Tibial nerve (tissue), 4 donors: Measurements from ENCODE around the gene EAF1. TPM values are rescaled to one million over a fixed set of nuclear protein-coding genes. Genes with fewer than 3 reads are reported as not detected.
"Not testable (repeated sequence)": the region's sequence is repeated elsewhere in the genome, so short reads cannot be mapped to it uniquely, and the experiment has no call there.

Source experiments
- DNase-seq, 2 donors: peaks; one replicate each; pipeline ENCODE4 v3.0.0-alpha.2; 2019; ENCODE audit warnings: low spot score in 2 of 2
- H3K27ac ChIP-seq, 4 donors: fragments of 200-600 bp; sonication (generic) in 3 of 4; one replicate each; pipeline ENCODE4 v1.5.1; 2017 to 2019; ENCODE audit warnings: mild to moderate bottlenecking in 1 of 4
- H3K27me3 ChIP-seq, 2 donors: fragments of 200-600 bp; sonication (generic) in 1 of 2; one replicate each; pipeline versions ENCODE4 v1.5.1 to v1.6.0; 2017 to 2019
- H3K36me3 ChIP-seq, 3 donors: fragments of 200-600 bp; sonication (generic); one replicate each; pipeline ENCODE4 v1.5.1; 2018 to 2019
- H3K4me1 ChIP-seq, 4 donors: fragments of 200-600 bp; sonication (generic) in 3 of 4; one replicate each; pipeline ENCODE4 v1.5.1; 2017 to 2019
- H3K4me3 ChIP-seq, 4 donors: fragments of 200-600 bp; sonication (generic) in 3 of 4; one replicate each; pipeline ENCODE4 v1.5.1; 2017 to 2019; ENCODE audit warnings: mild to moderate bottlenecking in 1 of 4, moderate library complexity in 1 of 4
- H3K9me3 ChIP-seq, 4 donors: fragments of 200-600 bp; sonication (generic) in 3 of 4; one replicate each; pipeline ENCODE4 v1.5.1; 2017 to 2019
- EP300 ChIP-seq, 2 donors: sonication (generic); formaldehyde crosslinking; IDR thresholded peaks; one replicate each; pipeline ENCODE4 v1.6.1; 2017; ENCODE audit warnings: antibody characterized with exemption in 2 of 2, mild to moderate bottlenecking in 1 of 2
- POLR2A ChIP-seq, 2 donors: fragments of 450-650 bp; IDR thresholded peaks; one replicate each; pipeline ENCODE4 v1.6.1; 2017; ENCODE audit warnings: antibody characterized with exemption in 2 of 2, mild to moderate bottlenecking in 2 of 2, moderate library complexity in 2 of 2
- WGBS, 2 donors: methylation state at CpG; one replicate each; pipeline ENCODE4 v1.1.5; 2018; 5-methylcytosine and 5-hydroxymethylcytosine counted together
- total RNA-seq, 4 donors: library from RNA; depleted of rRNA; stranded (reverse); fragments of >200 nt; gene quantifications; one replicate each; pipeline ENCODE4 v1.1.0, GENCODE V29; 2016
- TF ChIP-seq, protein P1 (sequence below), 5 experiments: fragments of 200-600 bp in 3 of 5; fragments of 450-650 bp in 2 of 5; sonication (generic) in 3 of 5; IDR thresholded peaks; one replicate each; pipeline ENCODE4 v1.5.1; 2016 to 2019; ENCODE audit warnings: antibody characterized with exemption in 5 of 5, mild to moderate bottlenecking in 3 of 5, moderate library complexity in 2 of 5

EAF1 gene
- total RNA-seq, 4 donors from 2014 or later = 16.5 to 26.4 (median 19.3) TPM

DNA sequence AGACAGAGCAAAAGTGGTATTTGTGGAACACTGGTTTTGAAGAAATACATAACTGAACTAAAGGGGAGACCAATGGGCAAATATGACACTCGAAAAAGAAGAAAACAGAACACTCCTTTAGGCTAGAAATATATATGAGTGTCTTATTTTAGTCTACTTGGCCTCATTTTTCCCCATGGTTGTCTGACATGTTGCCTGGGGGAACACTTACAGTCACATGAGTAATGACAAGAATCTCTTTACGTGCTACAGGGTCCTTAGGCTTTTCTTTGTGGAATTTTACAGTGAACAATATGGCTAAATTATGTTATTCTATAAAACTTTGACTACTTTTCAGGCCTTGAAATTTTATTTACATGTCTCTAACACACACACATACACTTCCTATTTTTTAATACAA is 17.6 kb upstream of the EAF1 start:
- no peak for DNase-seq
- Histone ChIP-seq H3K4me3 (no peak overlapping the region), H3K27ac (peak overlapping the region in 1 of 4 donors; percentile 56), H3K9me3 (no peaks in the 10 kb centered on the region), H3K27me3 (no peaks in the 10 kb centered on the region), H3K36me3 (peaks cover 0 to 67% (median 16%) of the 10 kb centered on the region in 3 donors), H3K4me1 (peaks cover 0 to 12% (median 2%) of the 10 kb centered on the region in 4 donors)
- no peak for TF ChIP-seq POLR2A (IDR thresholded peaks at IDR 0.05)
- WGBS, 2 donors = 88 to 93% methylated on average over 2 of the region's 2 CpGs

DNA sequence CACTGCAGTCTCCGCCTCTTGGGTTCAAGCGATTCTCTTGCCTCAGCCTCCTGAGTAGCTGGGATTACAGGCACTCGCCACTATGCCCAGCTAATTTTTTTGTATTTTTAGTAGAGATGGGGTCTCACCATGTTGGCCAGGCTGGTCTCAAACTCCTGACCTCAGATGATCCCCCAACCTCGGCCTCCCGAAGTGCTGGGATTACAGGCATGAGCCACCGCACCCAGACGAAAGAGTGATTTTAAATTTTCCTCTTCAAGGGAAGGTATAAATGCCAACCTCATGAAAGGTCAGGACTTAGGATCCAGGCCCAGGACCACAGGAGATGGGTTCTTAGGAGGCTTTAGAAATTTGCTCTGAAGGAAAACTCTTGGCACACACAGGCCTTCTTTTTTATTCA is 16.4 kb upstream of the EAF1 start:
- not testable (repeated sequence) for H3K27me3 ChIP-seq, H3K27ac ChIP-seq, H3K9me3 ChIP-seq, H3K4me3 ChIP-seq, DNase-seq, H3K4me1 ChIP-seq
- 96 to 97% methylated on average over 7 of the region's 7 CpGs for WGBS, 2 donors
- H3K36me3 ChIP-seq = peaks cover 0 to 79% (median 17%) of the 10 kb centered on the region in 3 donors

DNA sequence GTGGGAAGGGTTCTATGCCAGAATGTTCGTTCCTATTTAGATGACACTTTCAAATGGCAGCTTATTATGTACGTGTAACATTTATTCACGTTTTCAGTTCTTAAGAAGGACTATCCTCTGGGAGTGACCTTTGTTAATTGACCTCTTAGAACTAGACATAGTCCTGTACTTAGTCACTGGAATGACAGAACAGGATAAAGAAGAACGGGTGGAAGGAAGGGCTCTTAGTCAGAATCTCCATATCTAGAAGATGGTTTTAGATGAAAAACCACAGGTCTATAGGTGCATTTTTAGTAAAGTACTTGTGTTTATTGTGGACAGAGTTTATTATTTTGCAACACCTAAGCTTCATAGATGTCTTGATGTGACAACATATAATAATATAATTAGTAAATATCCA is 6.5 kb upstream of the EAF1 start:
- Histone ChIP-seq H3K9me3 (no peaks in the 10 kb centered on the region), H3K4me1 (peaks cover 0 to 20% (median under 1%) of the 10 kb centered on the region in 4 donors), H3K27me3 (no peaks in the 10 kb centered on the region), H3K27ac (no peak overlapping the region), H3K36me3 (peaks cover 0 to 84% (median 0%) of the 10 kb centered on the region in 3 donors), H3K4me3 (no peak overlapping the region)
- no peak for DNase-seq
- no peak for TF ChIP-seq POLR2A (IDR thresholded peaks at IDR 0.05)
- TF ChIP-seq EP300 (IDR thresholded peaks at IDR 0.05) = no peak
- TF ChIP-seq, protein P1, sequence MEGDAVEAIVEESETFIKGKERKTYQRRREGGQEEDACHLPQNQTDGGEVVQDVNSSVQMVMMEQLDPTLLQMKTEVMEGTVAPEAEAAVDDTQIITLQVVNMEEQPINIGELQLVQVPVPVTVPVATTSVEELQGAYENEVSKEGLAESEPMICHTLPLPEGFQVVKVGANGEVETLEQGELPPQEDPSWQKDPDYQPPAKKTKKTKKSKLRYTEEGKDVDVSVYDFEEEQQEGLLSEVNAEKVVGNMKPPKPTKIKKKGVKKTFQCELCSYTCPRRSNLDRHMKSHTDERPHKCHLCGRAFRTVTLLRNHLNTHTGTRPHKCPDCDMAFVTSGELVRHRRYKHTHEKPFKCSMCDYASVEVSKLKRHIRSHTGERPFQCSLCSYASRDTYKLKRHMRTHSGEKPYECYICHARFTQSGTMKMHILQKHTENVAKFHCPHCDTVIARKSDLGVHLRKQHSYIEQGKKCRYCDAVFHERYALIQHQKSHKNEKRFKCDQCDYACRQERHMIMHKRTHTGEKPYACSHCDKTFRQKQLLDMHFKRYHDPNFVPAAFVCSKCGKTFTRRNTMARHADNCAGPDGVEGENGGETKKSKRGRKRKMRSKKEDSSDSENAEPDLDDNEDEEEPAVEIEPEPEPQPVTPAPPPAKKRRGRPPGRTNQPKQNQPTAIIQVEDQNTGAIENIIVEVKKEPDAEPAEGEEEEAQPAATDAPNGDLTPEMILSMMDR (IDR thresholded peaks at IDR 0.05) = no peak
- 81 to 84% methylated on average over 4 of the region's 4 CpGs for WGBS, 2 donors

DNA sequence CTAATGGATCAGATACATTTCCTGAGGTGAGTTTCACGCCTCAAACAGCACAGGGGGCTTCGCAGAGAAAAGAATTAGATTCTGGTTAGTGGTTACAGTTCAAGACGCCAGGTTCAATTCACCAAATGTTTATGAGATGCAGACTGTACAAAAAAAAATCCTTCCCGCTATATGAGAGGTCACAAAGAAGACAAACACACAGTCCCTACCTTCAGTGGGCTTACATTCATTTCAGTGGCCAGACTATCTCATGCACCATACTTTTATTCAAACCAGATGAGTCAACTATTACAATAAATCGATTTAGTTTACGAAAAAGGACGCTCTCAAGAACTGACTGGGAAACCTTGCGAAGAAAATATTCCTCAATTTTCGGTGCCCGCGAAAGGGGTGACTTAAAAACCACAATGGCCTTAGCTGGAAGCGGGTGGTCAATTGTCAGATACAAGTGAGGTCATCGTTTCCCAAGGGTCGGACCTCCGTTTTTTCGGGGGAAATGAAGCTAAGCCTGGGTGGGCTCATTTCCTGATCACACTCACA is 749 bp upstream of the EAF1 start:
- peak overlapping the region; percentile 73 to 88 (median 84) for H3K4me3 ChIP-seq
- H3K27ac ChIP-seq = peak overlapping the region; percentile 67 to 90 (median 79)
- H3K27me3 ChIP-seq = no peaks in the 10 kb centered on the region
- WGBS, 2 donors = 48 to 51% methylated on average over 16 of the region's 16 CpGs
- no peak for DNase-seq
- TF ChIP-seq EP300 (IDR thresholded peaks at IDR 0.05) = no peak
- no peak for TF ChIP-seq POLR2A (IDR thresholded peaks at IDR 0.05)
- TF ChIP-seq, protein P1 (IDR thresholded peaks at IDR 0.05) = no peak
- H3K4me1 ChIP-seq = peaks cover 0 to 48% (median 23%) of the 10 kb centered on the region in 4 donors
- H3K36me3 ChIP-seq = peaks cover 0 to 50% (median 0%) of the 10 kb centered on the region in 3 donors
- no peaks in the 10 kb centered on the region for H3K9me3 ChIP-seq

DNA sequence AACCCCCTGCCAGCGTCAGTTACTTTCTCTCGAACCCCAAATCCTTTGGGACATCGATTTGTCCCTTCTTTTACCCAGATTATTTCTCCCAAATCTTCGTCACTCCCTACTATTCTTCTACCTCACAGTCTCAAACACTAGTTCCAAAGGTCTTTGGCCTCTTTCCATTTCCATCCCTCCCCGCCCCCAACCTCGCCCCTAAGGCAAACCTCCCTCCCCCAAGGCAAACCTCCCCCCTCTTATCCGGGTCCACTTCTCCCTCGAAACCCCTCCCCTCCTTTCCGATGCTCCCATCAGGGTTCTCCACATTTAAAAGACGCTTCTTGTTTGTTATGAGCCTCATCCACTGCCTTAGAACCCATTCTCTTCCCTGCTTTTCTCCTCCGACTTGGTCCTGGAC is 583 bp downstream of the EAF1 start:
- 1 to 3% methylated on average over 11 of the region's 11 CpGs for WGBS, 2 donors
- Histone ChIP-seq H3K27me3 (no peaks in the 10 kb centered on the region), H3K4me1 (peaks cover 0 to 55% (median 23%) of the 10 kb centered on the region in 4 donors), H3K27ac (peak overlapping the region; percentile 67 to 90 (median 79)), H3K4me3 (peak overlapping the region; percentile 73 to 88 (median 84)), H3K36me3 (peaks cover 0 to 50% (median 0%) of the 10 kb centered on the region in 3 donors), H3K9me3 (no peaks in the 10 kb centered on the region)
- TF ChIP-seq POLR2A (IDR thresholded peaks at IDR 0.05) (no peak), EP300 (IDR thresholded peaks at IDR 0.05) (no peak)
- TF ChIP-seq, protein P1 (IDR thresholded peaks at IDR 0.05) = no peak
- DNase-seq = no peak

DNA sequence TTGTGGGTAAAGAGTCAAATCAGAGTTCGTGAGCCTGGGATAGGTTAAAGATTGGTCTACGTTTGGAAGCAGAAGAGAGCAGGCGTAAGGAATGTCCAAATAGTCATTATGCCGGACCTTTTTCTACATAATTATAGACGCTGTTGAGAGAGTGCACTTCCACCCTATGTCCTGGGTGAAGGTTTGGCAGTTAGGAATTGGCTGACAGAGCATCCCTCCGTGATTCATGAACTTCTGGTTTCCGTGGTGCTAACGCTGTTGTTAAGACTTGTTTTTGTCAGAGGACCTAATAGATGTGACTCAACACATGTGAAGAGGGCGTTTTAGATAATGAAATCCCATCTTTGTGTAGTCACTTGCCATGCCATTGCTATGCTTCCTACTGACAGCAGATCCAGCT is 1.1 kb downstream of the EAF1 start:
- TF ChIP-seq EP300 (IDR thresholded peaks at IDR 0.05) = no peak
- TF ChIP-seq, protein P1 (IDR thresholded peaks at IDR 0.05) = no peak
- TF ChIP-seq POLR2A (IDR thresholded peaks at IDR 0.05) = no peak
- H3K9me3 ChIP-seq = no peaks in the 10 kb centered on the region
- no peak for DNase-seq
- 10 to 11% methylated on average over 9 of the region's 9 CpGs for WGBS, 2 donors
- peaks cover 0 to 50% (median 0%) of the 10 kb centered on the region in 3 donors for H3K36me3 ChIP-seq
- H3K27me3 ChIP-seq = no peaks in the 10 kb centered on the region
- peaks cover 0 to 55% (median 23%) of the 10 kb centered on the region in 4 donors for H3K4me1 ChIP-seq
- peak overlapping the region; percentile 73 to 88 (median 84) for H3K4me3 ChIP-seq
- H3K27ac ChIP-seq = peak overlapping the region in 2 of 4 donors; percentile 83 to 90
